Right lobe of liver (tissue), 6 donors: ENCODE measurements around the gene AKAP8. TPM values are rescaled to one million over a fixed set of nuclear protein-coding genes. Genes with fewer than 3 reads are reported as not detected.
"Not testable (repeated sequence)": the region's sequence is repeated elsewhere in the genome, so short reads cannot be mapped to it uniquely, and the experiment has no call there.

ENCODE experiments used
- ATAC-seq, 4 donors: fragments of 200-7000 bp; cut with Tn5 transposase; one replicate each; pipeline ENCODE4 v1.9.1; 2020; ENCODE audit warnings: mild to moderate bottlenecking in 4 of 4, moderate library complexity in 4 of 4
- DNase-seq, 3 donors: peaks; one replicate each; pipeline ENCODE4 v3.0.0-alpha.2; 2020
- H3K27ac ChIP-seq, 3 donors: fragments of 200-600 bp; one replicate each; pipeline ENCODE4 v1.8.0; 2022
- H3K27me3 ChIP-seq, 2 donors: fragments of 200-600 bp; one replicate each; pipeline ENCODE4 v1.8.0; 2022
- H3K36me3 ChIP-seq, 4 donors: fragments of 200-600 bp; sonication (generic) in 1 of 4; one replicate each; pipeline versions ENCODE4 v1.5.1 to v1.8.0; 2017 to 2022; ENCODE audit warnings: control low read depth in 1 of 4
- H3K4me1 ChIP-seq, 4 donors: fragments of 200-600 bp; sonication (generic) in 1 of 4; one replicate each; pipeline versions ENCODE4 v1.5.1 to v1.8.0; 2017 to 2022; ENCODE audit warnings: control low read depth in 1 of 4
- H3K4me3 ChIP-seq, 3 donors: fragments of 200-600 bp; one replicate each; pipeline ENCODE4 v1.8.0; 2022
- H3K9me3 ChIP-seq, 4 donors: fragments of 200-600 bp; sonication (generic) in 1 of 4; one replicate each; pipeline versions ENCODE4 v1.5.1 to v1.8.0; 2017 to 2022; ENCODE audit warnings: control low read depth in 1 of 4
- CTCF ChIP-seq, 4 donors: fragments of 200-600 bp in 3 of 4; fragments of 450-650 bp in 1 of 4; IDR thresholded peaks; one replicate each; pipeline versions ENCODE4 v1.5.1 to v1.8.0; 2016 to 2022; ENCODE audit warnings: antibody characterized with exemption in 4 of 4, mild to moderate bottlenecking in 2 of 4
- POLR2A ChIP-seq: fragments of 450-650 bp; IDR thresholded peaks from one replicate; pipeline ENCODE4 v1.6.1; 2017; ENCODE audit warnings: antibody characterized with exemption, mild to moderate bottlenecking
- WGBS: methylation state at CpG from one replicate; pipeline ENCODE4 v1.1.6; 2018; ENCODE audit warnings: low coverage, low lambda C conversion rate; ENCODE audit not compliant: insufficient coverage; ENCODE audit errors: missing lambda C conversion rate; 5-methylcytosine and 5-hydroxymethylcytosine counted together
- intact Hi-C, 2 donors: fragments of 100-400 bp; cut with DNase I; formaldehyde crosslinking; loops; one replicate each; pipeline versions ENCODE4 v1.11.2 to v1.14.1; 2022
- total RNA-seq, 6 experiments: library from RNA; depleted of rRNA in 2 of 6; stranded (reverse); fragments of >200 nt in 2 of 6; fragmentation: NEBNext Ultra II Directional in 3 of 6; extraction: Animal tissue kit (Norgen Biotek cat#: 25700) in 3 of 6; gene quantifications; one replicate each; pipeline versions ENCODE4 v1.1.0 to v1.2.4, GENCODE V29; 2016 to 2023
- donor health status: DM: no; HTN: yes; CAD: no.
- donor health status: DM: no; HTN: no; CAD: no.
- donor health status: DM: no; HTN: no; CAD: no.
- donor health status: DM: no; HTN: yes; CAD: no.
- donor health status: DM: no; HTN: yes; CAD: no.

AKAP8 gene
- total RNA-seq, 6 experiments from 2014 or later = 10.0 to 20.2 (median 13.3) TPM

GRCh38 chr19:15367439-15367838, 12.1 kb downstream of the AKAP8 start:
- Histone ChIP-seq H3K27me3 (no peaks in the 10 kb centered on the region), H3K4me3 (no peak overlapping the region), H3K4me1 (peaks cover 0 to 14% (median 0%) of the 10 kb centered on the region in 4 donors), H3K9me3 (no peaks in the 10 kb centered on the region), H3K36me3 (peaks cover 12 to 72% (median 30%) of the 10 kb centered on the region in 4 donors), H3K27ac (peak overlapping the region in 1 of 3 donors; percentile 33)
- ATAC-seq (peak; percentile 23 to 82 (median 51)), DNase-seq (no peak)
- intact Hi-C loops = no loop called here
- no peak for TF ChIP-seq POLR2A
- no peak for TF ChIP-seq CTCF (IDR thresholded peaks at IDR 0.05)
- 54% methylated on average over 3 of the region's 3 CpGs for WGBS

DNA sequence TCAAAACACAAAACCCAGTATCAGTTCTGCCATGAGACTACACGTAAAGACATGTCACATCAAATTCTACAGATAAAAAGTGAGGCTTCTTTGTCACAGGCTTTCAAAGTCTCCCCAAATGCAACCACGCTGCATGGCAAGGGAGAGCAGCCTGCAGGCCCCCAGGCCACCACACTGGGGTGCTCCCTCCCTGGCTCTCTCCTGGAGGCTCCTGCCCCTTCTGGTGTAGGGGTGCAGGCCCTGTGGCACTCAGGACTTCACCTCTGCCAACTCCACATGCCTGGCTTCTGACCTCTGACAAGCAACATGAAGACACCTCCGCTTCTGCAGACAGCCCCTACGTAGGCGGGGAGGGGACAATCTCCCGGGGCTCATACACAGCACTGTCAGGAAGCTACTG, 14.3 kb downstream of the AKAP8 start:
- ATAC-seq (peak in 1 of 4 donors; percentile 12), DNase-seq (no peak)
- intact Hi-C loops = no loop called here
- H3K4me3 ChIP-seq = no peak overlapping the region
- H3K27me3 ChIP-seq = no peaks in the 10 kb centered on the region
- H3K9me3 ChIP-seq = no peaks in the 10 kb centered on the region
- H3K36me3 ChIP-seq = peaks cover 13 to 67% (median 29%) of the 10 kb centered on the region in 4 donors
- peaks cover 0 to 21% (median 3%) of the 10 kb centered on the region in 4 donors for H3K4me1 ChIP-seq
- no CpG with 5 or more reads among the region's 6 CpGs for WGBS
- H3K27ac ChIP-seq = no peak overlapping the region
- TF ChIP-seq CTCF (IDR thresholded peaks at IDR 0.05) = no peak
- TF ChIP-seq POLR2A = no peak

DNA sequence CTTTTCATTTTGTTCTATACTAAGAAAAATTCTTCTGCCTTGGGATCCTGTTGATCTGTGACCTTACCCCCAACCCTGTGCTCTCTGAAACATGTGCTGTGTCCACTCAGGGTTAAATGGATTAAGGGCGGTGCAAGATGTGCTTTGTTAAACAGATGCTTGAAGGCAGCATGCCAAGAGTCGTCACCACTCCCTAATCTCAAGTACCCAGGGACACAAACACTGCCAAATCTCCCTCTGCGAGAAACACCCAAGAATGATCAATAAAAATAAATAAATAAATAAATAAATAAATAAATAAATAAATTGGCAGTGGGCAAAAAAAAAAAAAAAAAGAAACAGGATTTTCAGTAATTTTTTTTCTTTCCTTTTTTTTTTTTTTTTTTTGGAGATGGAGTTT, 15.8 kb downstream of the AKAP8 start:
- 24% methylated on average over 2 of the region's 3 CpGs for WGBS
- peaks cover 0 to 36% (median 9%) of the 10 kb centered on the region in 4 donors for H3K4me1 ChIP-seq
- H3K27me3 ChIP-seq, DNase-seq, intact Hi-C loops, H3K4me3 ChIP-seq, H3K9me3 ChIP-seq, ATAC-seq, H3K27ac ChIP-seq: not testable (repeated sequence)
- H3K36me3 ChIP-seq = peaks cover 12 to 61% (median 22%) of the 10 kb centered on the region in 4 donors

- peaks cover 0 to 40% (median 13%) of the 10 kb centered on the region in 4 donors for H3K4me1 ChIP-seq
- H3K27me3 ChIP-seq, H3K9me3 ChIP-seq, H3K4me3 ChIP-seq, DNase-seq, intact Hi-C loops, ATAC-seq, H3K27ac ChIP-seq: not testable (repeated sequence)
- H3K36me3 ChIP-seq = peaks cover 8 to 61% (median 21%) of the 10 kb centered on the region in 4 donors
- WGBS = no CpG with 5 or more reads among the region's 30 CpGs
Measured at GRCh38 chr19:15363048-15363447, 16.5 kb downstream of the AKAP8 start.

DNA sequence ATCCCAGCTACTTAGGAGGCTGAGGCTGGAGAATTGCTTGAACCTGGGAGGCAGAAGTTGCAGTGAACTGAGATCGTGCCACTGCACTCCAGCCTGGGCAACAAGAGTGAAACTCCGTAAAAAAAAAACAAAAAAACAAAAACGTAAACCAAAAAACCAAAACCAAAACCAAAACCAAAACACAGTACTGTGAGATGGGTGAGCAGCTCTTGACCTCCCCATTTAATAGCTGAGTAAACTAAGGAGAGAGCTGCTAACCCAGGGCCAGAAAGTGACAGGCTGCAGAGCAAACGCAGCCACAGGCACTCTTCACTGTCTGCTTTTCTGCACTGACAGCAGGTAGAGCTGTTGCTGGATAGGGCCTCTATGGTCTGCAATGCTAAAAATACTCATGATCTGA, 19.6 kb downstream of the AKAP8 start:
- DNase-seq, intact Hi-C loops, H3K9me3 ChIP-seq, H3K27me3 ChIP-seq, H3K4me3 ChIP-seq: not testable (repeated sequence)
- peaks cover 0 to 36% (median 17%) of the 10 kb centered on the region in 4 donors for H3K4me1 ChIP-seq
- peaks cover 8 to 62% (median 22%) of the 10 kb centered on the region in 4 donors for H3K36me3 ChIP-seq
- peak; percentile 44 to 59 (median 46) for ATAC-seq
- H3K27ac ChIP-seq = peak overlapping the region; percentile 1 to 70 (median 25)
- 25% methylated on average over 4 of the region's 4 CpGs for WGBS

GRCh38 chr19:15358918-15359317, 20.7 kb downstream of the AKAP8 start:
- TF ChIP-seq CTCF (IDR thresholded peaks at IDR 0.05) = no peak
- TF ChIP-seq POLR2A = no peak
- peak overlapping the region in 2 of 3 donors; percentile 44 to 60 for H3K27ac ChIP-seq
- H3K36me3 ChIP-seq = peaks cover 8 to 61% (median 19%) of the 10 kb centered on the region in 4 donors
- intact Hi-C loops = no loop called here
- no peaks in the 10 kb centered on the region for H3K27me3 ChIP-seq
- no peak for DNase-seq
- no peak for ATAC-seq
- H3K9me3 ChIP-seq = no peaks in the 10 kb centered on the region
- H3K4me1 ChIP-seq = peaks cover 0 to 39% (median 17%) of the 10 kb centered on the region in 4 donors
- H3K4me3 ChIP-seq = no peak overlapping the region
- WGBS = 86% methylated on average over 3 of the region's 3 CpGs
